Measurements from ENCODE around the gene MAN2C1.

DNA sequence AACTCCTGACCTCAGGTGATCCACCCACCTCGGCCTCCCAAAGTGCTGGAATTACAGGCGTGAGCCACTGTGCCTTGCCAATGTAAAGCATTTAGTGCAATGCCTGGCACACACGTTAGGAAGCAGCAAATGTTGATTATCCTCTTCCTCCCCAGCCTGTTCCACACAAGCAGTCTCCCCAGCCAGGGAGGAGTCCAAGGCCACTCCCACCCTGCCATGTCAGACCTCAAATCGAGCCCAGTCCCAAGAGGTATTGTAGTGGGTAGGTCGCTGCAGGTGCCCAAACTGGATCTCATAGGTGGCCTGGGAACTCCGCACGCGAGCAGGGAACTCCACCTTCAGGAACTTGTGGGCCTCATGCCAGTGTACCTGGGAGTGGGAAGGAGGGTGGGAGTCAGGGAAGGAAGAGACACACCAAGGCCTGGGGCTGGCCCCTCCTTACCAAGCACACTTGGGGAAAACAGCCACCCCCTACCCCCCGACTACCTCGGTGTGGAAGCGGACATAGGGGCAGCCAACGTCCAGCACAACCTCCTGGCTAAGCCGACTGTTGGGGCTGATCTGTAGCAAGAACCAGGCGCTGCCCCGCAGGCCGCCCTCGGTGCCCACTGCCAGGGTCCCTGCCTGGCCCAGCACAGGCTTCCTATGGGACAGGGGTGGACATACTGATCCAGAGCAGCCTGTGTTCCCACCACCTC, 10.3 kb downstream of the MAN2C1 start:
- TF ChIP-seq, protein P1, sequence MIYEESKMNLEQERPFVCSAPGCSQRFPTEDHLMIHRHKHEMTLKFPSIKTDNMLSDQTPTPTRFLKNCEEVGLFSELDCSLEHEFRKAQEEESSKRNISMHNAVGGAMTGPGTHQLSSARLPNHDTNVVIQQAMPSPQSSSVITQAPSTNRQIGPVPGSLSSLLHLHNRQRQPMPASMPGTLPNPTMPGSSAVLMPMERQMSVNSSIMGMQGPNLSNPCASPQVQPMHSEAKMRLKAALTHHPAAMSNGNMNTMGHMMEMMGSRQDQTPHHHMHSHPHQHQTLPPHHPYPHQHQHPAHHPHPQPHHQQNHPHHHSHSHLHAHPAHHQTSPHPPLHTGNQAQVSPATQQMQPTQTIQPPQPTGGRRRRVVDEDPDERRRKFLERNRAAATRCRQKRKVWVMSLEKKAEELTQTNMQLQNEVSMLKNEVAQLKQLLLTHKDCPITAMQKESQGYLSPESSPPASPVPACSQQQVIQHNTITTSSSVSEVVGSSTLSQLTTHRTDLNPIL (CRISPR knock-in tag; IDR thresholded peaks at IDR 0.05; ENCODE audit: low read depth) = no peak
- TF ChIP-seq RARB (CRISPR knock-in tag; IDR thresholded peaks at IDR 0.05) (no peak), ZFP30 (CRISPR knock-in tag; IDR thresholded peaks at IDR 0.05) (no peak), BACH2 (CRISPR knock-in tag; IDR thresholded peaks at IDR 0.05; ENCODE audit: borderline replicate concordance) (no peak), GLIS3 (CRISPR knock-in tag; IDR thresholded peaks at IDR 0.05) (no peak), SNAI2 (CRISPR knock-in tag; IDR thresholded peaks at IDR 0.05) (no peak), CSDC2 (CRISPR knock-in tag; IDR thresholded peaks at IDR 0.05) (no peak), PATZ1 (CRISPR knock-in tag; IDR thresholded peaks at IDR 0.05; ENCODE audit: borderline replicate concordance) (no peak), PPARA (CRISPR knock-in tag; IDR thresholded peaks at IDR 0.05; ENCODE audit: borderline replicate concordance) (no peak), TOX (CRISPR knock-in tag; IDR thresholded peaks at IDR 0.05; ENCODE audit: borderline replicate concordance) (no peak), ARNTL (CRISPR knock-in tag; IDR thresholded peaks at IDR 0.05; ENCODE audit: borderline replicate concordance, low read depth) (no peak), TCF4 (CRISPR knock-in tag; IDR thresholded peaks at IDR 0.05; ENCODE audit: borderline replicate concordance) (no peak)

Data from SK-N-SH treated with all-trans-retinoic acid at 6 μM for 48 hours (cell line).